ENCODE measurements around the gene CTNND2.

The CTNND2 gene

DNA sequence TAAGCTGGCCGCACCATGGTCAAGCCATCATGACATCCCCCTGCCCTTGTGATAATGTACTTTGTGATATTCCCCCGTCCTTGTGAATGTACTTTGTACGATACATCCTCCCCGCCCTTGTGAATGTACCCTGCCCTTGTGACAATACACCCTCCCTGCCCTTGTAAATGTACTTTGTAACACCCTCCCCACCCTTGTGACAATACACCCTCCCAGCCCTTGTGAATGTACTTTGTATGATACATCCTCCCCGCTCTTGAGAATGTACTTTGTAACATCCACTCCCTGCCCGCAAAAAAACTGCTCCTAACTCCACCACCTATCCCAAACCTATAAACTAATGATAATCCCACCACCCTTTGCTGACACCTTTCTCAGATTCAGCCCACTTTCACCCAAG lies 313.8 kb downstream of the CTNND2 start:
- DNase-seq = no peak

GRCh38 chr5:11588803-11589202 lies 315.4 kb downstream of the CTNND2 start:
- DNase-seq = no peak

GRCh38 chr5:11584017-11584416 lies 320.2 kb downstream of the CTNND2 start:
- DNase-seq = no peak

DNA sequence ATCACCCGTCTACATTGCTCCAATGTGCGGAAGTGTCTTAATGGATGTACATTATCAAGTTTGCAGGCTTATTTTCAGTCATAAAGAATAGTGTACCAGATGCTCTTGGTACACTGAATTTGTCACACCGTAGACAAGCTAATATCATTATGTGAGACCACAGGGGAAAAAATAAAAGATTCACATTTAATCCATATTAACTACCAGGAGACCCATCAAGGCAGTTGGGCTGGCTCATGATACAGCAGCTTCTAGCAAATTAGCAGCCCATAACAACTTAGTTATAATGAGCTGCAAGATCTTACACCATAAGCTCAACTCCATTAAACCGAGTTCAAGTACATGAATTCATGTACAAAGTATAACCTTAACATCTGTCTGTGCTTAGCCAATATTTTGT lies 324.9 kb downstream of the CTNND2 start:
- DNase-seq = no peak

DNA sequence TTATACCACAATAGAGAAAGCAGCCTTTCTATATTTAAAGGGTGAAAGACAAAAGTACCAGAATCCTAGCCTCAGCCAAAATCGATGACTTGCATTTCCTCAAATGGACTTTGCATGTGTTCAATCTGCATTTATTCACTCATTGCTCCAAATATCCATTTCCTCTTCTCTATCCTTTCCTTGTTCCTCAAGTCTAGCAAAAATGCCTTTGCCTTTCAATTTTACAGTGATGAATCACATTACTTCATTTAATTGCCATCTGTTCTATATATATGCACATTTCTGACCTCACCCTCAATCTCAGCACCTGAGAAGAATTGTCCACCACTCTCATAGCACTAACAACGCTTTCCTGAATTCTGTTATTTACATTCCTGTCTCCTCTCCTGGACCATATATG lies 329.5 kb downstream of the CTNND2 start:
- DNase-seq = no peak

DNA sequence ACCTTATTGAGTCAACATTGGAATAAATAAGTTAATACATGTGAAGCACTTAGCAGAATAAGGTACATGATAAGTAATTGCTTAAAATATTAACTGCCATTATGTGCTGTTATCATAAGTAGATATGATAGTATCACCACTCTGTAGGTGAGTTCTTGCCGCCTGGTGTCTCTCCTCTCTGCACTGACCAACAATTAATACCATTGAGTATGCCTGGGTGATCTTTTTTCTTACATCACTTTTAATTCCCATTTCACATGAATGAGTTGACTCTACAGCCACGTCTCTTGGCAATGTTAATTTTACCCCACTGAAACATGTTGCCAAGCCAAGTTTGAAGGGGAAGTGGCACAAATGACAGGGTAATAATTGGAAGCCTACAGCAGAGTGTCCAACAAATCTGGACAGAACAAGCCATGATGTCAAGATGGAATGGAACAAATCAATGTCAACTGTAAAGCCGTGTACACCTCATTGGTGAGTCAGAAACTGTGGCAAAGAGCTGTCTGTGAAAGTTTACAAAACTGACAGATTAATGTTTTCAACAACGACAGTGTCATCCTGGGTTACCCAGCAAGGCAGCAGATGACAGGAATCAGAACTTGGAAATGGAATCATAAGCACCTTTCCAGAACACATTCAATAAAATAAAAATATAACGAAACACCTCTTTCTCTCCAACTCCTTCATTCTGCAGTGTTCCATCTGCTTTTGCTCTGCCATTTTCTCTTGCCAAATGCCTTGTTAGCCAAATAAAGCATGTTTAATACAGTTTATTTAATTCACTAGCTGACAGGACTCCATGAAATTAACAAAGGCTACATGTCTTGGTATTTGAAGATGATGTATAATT lies 330.9 kb downstream of the CTNND2 start:
- DNase-seq = no peak

GRCh38 chr5:11564706-11565105 lies 339.5 kb downstream of the CTNND2 start:
- no peak for DNase-seq

DNA sequence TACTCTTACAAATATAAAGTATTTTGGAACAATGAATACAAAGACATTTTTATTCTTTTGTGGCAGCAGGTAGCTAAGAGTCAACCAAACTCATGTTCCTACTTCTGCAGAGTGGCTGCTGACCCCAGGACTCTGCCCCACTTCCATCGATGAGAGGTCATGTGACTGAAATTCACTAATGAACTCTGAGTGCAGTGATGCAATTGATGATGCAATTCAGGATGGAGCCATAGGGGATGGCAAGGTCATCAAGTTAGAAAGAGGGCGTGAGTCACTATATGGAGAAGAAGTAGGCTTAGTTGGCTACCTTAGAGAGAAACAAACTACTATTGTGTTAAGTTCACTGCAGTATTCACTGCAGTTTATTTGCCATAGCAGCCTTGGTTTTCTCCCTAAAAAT lies 340.4 kb downstream of the CTNND2 start:
- no peak for DNase-seq

DNA sequence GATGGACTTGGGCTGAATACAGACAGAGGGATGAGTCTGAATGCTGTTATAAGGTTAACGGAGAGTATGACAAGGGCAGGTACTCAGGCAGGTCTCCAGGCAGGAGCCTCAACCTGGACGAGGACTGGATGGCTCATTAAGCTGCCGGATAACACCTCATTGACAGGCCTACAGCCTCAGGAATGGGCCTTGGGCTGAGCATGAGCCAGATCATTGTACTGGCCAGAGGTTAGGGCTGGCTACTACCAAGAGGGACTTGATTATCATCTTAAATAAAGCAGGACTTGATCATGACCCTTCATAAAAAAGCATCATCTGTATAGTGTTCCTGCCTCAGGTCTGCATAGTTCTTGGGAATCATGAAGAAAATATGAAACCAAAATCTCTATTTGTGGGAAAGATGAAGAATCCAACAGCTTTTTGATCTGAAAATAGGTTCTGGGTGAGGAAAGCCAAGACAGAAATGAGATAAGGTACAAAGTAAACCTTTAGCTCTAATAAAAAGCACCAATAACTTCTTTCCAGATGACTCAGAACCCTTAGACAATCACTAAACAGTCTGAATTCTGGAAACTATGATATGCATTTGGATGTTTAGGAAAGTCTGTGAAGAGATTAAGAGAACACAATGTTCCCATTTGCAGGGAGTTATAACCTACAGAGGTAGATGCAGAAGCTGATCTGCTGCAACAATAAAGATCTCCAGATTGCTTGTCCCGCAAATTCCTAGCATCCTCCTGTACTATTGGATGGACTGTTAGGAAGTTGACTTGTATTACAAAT lies 343.1 kb downstream of the CTNND2 start:
- DNase-seq = no peak

DNA sequence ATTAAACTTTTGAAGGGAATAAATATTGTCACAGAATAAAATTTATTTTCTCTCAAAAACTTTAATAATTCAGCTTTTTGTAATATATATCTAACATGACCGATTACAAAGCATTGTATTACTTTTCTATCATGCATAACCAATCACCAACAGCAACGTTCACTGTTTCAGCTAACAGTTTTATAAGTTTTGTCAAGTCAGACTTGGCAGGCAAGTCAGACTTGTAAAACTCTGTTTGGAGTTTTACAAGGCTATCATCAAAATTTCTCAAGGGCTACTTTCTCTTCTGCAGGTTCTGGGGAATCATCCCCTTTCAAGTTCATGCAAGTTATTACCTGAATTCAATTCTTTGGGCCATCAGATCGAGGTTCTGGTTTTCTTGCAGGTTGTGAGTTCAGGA lies 347.2 kb downstream of the CTNND2 start:
- no peak for DNase-seq

- DNase-seq = no peak
These were observed 349.1 kb downstream of the CTNND2 start for GRCh38 chr5:11555171-11555570.

- no peak for DNase-seq
These were observed 356.5 kb downstream of the CTNND2 start for GRCh38 chr5:11547730-11548129.

DNA sequence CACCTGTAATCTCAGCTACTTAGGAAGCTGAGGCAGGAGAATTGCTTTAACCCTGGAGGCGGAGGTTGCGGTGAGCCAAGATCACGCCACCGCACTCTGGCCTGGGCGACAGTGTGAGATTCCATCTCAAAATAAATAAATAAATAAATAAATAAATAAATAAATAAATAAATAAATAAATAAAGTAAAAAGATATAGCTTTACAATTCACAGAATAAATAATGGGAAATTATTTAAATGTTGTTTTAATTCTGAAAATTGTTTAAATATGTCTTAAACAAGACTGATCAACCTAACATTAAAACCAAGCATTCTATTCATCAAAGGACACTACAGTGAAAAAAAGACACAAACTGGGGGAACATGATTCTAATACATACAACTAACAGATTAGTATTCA lies 357.1 kb downstream of the CTNND2 start:
- DNase-seq = no peak

DNA sequence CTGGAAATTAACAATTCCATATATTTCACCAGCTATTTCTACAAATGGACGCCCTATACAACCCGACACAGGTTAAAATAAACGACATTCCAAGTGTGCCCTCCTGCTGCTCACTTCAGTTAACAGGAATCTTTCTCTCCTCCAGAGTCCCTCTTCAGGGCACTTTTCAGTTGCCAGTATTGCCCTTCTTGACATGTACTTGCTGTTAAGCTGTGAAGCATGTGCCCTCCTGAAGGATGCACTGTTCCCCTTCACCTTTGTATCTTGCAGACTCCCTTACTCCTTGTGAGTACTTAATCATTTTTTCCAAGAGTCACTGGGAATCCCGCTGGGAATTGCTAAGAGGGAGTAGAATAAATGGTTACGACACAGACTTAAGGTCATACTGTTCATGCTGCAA lies 364.1 kb downstream of the CTNND2 start:
- no peak for DNase-seq

DNA sequence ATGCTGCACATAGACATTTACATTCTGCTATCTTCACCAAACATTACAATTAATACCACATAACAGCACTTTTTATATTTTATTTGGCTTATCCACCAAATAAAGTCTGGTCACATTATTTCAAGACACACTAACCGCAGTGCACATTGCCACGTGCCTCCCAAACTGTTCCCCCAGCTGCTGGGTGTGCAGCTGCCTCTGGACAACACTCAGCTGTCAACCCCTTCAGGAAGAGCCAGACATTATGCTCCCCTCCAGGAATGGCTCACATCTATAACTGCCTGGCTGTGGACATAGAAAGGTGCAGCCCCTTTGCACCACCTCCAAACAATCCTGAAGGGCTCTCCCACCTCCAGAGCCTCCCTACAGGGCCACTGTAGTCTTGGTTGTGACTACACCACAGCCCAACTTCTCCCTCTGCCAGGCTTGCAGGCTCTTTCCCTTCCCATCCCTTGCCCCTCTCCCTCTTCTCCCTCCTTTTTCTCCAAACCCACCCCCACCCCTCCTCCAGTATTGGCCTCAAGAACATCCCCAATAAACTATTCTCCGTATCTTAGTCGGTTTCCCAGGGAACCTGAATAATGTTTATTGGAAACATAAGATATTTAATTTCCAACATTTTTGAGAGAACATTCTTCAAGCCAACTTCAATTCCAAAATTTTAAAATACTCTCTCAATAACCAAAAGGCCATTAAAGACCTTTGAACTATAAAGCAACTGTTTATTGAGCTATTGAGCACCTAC lies 372.3 kb downstream of the CTNND2 start:
- no peak for DNase-seq

- DNase-seq = no peak
These were observed 375.5 kb downstream of the CTNND2 start for GRCh38 chr5:11528720-11529119.

DNA sequence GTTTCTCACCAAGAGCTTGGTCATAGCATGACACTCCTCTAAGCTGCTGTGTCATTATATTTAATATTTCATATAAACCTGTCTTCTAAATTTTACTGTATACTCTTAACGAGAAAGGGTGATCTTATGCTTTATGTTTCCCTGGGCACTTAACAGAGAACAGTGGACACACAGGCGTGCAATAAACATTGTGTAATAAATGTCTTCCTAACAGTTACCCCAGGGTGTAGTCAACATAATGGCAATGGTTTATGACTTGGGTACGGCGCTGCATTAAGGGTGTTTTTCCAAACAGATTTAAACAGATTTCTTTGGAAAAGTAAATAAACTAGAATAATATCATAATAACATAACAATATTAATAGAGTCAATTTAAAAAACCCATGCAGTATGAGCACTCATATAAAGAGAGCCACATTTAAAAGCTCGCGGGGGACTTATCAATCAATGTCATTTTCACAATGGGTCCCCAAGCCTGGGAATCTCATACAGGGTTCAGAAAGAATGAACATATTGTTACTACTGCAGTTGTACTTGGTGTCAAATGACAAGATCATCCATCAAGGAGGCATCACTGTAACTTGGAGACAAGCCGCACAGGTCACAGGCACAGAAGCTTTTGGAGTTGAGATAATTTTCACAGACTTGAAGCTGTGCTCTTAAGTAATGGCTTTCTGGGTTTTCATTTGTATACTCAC lies 376.4 kb downstream of the CTNND2 start:
- DNase-seq = no peak

- DNase-seq = no peak
These were observed 379.2 kb downstream of the CTNND2 start for GRCh38 chr5:11525020-11525419.

- no peak for DNase-seq
These were observed 380.1 kb downstream of the CTNND2 start for GRCh38 chr5:11524188-11524587.

DNA sequence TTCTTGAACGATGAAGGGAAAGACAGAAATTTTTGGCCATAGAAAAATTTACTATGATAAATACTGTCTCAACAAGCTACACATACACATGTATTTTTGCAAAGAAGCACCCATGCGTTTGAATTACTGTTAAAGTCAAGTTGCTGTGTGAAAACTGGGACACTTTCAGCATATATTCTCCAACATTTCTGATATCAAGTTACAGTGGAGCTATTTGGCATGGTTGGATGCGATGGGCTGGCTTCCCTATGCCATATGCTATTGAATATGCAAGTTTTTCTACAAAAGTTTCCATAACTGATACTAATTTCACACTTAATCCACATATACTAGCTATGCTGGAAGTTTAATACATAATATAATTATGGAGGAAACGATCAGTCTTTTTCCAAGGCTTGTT lies 381.4 kb downstream of the CTNND2 start:
- DNase-seq = no peak

- no peak for DNase-seq
These were observed 383.9 kb downstream of the CTNND2 start for GRCh38 chr5:11520241-11520930.

DNA sequence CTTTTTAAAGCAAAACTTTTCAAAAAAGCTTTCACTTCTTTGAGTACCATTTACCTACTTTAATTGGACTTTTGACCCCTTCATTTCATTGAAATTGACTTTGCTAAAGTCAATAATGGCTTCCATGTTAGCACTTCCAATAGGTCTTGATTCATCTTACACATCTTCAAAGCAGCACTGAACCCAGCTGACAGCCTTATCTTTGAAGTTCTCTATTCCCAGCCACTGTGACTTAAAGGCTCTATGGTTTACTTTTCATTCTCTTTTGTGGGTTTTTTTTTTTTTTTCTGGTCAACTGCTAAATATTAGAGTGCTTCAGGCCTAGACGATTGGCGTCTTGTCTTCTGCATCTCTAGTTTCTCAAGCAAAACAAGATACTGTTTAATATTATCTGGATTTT lies 385.0 kb downstream of the CTNND2 start:
- DNase-seq = no peak
